H1 (cell line): ENCODE data around the gene STK36.

Experiments used
- ATF3 ChIP-seq: IDR thresholded peaks from 2 replicates; pipeline ENCODE4 v1.6.1; 2011; ENCODE audit warnings: low read depth, mild to moderate bottlenecking, low read length; ENCODE audit not compliant: insufficient read depth
- CHD2 ChIP-seq: IDR thresholded peaks from 2 replicates; pipeline ENCODE4 v1.6.1; 2012; ENCODE audit warnings: low read length, improper control_type of control experiment
- EP300 ChIP-seq, 2 experiments: IDR thresholded peaks; 1 replicate in 1 of 2; 2 replicates in 1 of 2; pipeline ENCODE4 v1.6.1; 2011 to 2012; ENCODE audit warnings: low read depth in 2 of 2, low read length in 2 of 2, mild to moderate bottlenecking in 2 of 2, borderline replicate concordance in 1 of 2, inconsistent platforms in 1 of 2, moderate library complexity in 1 of 2
- GTF2F1 ChIP-seq: IDR thresholded peaks from 2 replicates; pipeline ENCODE4 v1.6.1; 2012; ENCODE audit warnings: low read depth, low read length, improper control_type of control experiment, borderline replicate concordance
- JUN ChIP-seq: IDR thresholded peaks from 2 replicates; pipeline ENCODE4 v1.6.1; 2011; ENCODE audit warnings: low read depth, mild to moderate bottlenecking, improper control_type of control experiment, low read length
- MAFK ChIP-seq: IDR thresholded peaks from 2 replicates; pipeline ENCODE4 v1.6.1; 2012; ENCODE audit warnings: low read depth, mild to moderate bottlenecking, improper control_type of control experiment, low read length
- PHF8 ChIP-seq: fragments of 200-600 bp; sonication (generic); conservative IDR thresholded peaks from 2 replicates; pipeline ENCODE4 v1.7.1; 2012; ENCODE audit warnings: low read depth, mild to moderate bottlenecking, inconsistent platforms, low read length, moderate library complexity
- POLR2A ChIP-seq, 2 experiments: IDR thresholded peaks; 1 replicate in 1 of 2; 2 replicates in 1 of 2; pipeline ENCODE4 v1.6.1; 2011; ENCODE audit warnings: low read depth in 2 of 2, low read length in 2 of 2, mild to moderate bottlenecking in 2 of 2; ENCODE audit errors: control extremely low read depth in 1 of 2
- POLR2AphosphoS5 ChIP-seq: IDR thresholded peaks from 2 replicates; pipeline ENCODE4 v1.6.1; 2011; ENCODE audit warnings: low read depth, low read length
- TAF1 ChIP-seq: IDR thresholded peaks from 2 replicates; pipeline ENCODE4 v1.6.1; 2011; ENCODE audit warnings: mild to moderate bottlenecking, low read depth, low read length
- YY1 ChIP-seq: IDR thresholded peaks from 2 replicates; pipeline ENCODE4 v1.6.1; 2011; ENCODE audit warnings: low read depth, mild to moderate bottlenecking, low read length
- TF ChIP-seq, protein P1 (sequence below), 3 experiments: IDR thresholded peaks; 1 replicate in 2 of 3; 2 replicates in 1 of 3; pipeline versions ENCODE4 v1.5.1 to v1.6.1; 2011; ENCODE audit warnings: low read length in 3 of 3, mild to moderate bottlenecking in 3 of 3, inconsistent platforms in 2 of 3, low read depth in 1 of 3, moderate library complexity in 1 of 3; ENCODE audit not compliant: insufficient read depth in 1 of 3; ENCODE audit errors: control extremely low read depth in 1 of 3
- TF ChIP-seq, protein P2 (sequence below): IDR thresholded peaks from 2 replicates; pipeline ENCODE4 v1.6.1; 2012; ENCODE audit warnings: inconsistent platforms

GRCh38 chr2:218694405-218695145 is 22.7 kb downstream of the STK36 start:
- TF ChIP-seq, protein P1, sequence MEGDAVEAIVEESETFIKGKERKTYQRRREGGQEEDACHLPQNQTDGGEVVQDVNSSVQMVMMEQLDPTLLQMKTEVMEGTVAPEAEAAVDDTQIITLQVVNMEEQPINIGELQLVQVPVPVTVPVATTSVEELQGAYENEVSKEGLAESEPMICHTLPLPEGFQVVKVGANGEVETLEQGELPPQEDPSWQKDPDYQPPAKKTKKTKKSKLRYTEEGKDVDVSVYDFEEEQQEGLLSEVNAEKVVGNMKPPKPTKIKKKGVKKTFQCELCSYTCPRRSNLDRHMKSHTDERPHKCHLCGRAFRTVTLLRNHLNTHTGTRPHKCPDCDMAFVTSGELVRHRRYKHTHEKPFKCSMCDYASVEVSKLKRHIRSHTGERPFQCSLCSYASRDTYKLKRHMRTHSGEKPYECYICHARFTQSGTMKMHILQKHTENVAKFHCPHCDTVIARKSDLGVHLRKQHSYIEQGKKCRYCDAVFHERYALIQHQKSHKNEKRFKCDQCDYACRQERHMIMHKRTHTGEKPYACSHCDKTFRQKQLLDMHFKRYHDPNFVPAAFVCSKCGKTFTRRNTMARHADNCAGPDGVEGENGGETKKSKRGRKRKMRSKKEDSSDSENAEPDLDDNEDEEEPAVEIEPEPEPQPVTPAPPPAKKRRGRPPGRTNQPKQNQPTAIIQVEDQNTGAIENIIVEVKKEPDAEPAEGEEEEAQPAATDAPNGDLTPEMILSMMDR (IDR thresholded peaks at IDR 0.05; ENCODE audit: control extremely low read depth in 1 of 3, insufficient read depth in 1 of 3, low read depth in 1 of 3, low read length in 3 of 3), result no peak
- TF ChIP-seq ATF3 (no peak), GTF2F1 (no peak), MAFK (no peak), JUN (no peak), CHD2 (no peak), EP300 (IDR thresholded peaks at IDR 0.05; ENCODE audit: borderline replicate concordance in 1 of 2, low read depth in 2 of 2, low read length in 2 of 2) (no peak), POLR2AphosphoS5 (no peak), YY1 (no peak), POLR2A (IDR thresholded peaks at IDR 0.05; ENCODE audit: control extremely low read depth in 1 of 2, low read depth in 2 of 2, low read length in 2 of 2) (no peak), PHF8 (no peak), TAF1 (no peak)
- TF ChIP-seq, protein P2, sequence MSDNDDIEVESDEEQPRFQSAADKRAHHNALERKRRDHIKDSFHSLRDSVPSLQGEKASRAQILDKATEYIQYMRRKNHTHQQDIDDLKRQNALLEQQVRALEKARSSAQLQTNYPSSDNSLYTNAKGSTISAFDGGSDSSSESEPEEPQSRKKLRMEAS, result no peak
